Activated CD4-positive, alpha-beta T cell treated with anti-CD3 and anti-CD28 coated beads, Interleukin-2, amount 50 U/mL, for 24 hours (primary cell): ENCODE measurements around the gene PPP1R2.
"Not testable (repeated sequence)": the region's sequence is repeated elsewhere in the genome, so short reads cannot be mapped to it uniquely, and the experiment has no call there.

Source experiments
- DNase-seq, 2 donors: peaks; one replicate each; pipeline ENCODE4 v3.0.0-alpha.2; 2020; ENCODE audit warnings: low read depth in 1 of 2, low spot score in 1 of 2

The PPP1R2 gene

DNA sequence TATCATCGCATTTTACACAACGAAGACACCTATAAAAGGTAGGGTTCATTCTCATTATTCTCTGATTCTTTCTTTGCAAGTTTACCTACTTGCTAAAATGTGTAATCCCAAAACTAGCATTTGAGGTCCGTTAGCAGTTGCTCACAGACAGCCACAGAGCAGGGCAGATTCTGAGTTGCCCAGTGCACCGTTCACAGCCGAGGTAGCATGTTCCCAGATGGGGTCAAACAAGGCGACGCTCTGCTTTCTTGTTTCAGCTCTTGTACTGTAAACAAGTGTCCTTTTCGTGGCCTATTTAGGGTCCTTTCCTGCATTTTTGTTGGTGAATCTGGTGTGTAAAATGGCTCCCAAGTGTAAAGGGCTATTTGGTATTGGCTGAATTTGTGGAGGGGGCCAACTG lies 3.1 kb downstream of the PPP1R2 start:
- DNase-seq: no peak

DNA sequence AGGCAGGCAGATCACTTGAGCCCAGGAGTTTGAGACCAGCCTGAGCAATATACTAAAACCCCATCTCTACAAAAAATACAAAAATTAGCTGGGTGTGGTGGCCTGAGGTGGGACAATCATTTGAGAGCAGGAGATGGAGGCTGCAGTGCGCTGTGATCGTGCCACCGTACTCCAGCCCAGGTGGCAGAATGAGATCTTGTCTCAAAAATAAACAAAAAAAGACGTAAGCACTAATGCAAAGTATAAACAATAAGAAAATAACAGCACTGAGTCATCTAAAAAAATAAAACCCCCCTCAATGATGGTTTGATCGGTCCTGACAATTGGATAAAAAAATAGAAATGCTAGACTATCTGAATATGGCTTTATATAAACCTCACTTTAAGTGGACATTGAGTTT lies 3.6 kb downstream of the PPP1R2 start:
- DNase-seq: no peak

DNA sequence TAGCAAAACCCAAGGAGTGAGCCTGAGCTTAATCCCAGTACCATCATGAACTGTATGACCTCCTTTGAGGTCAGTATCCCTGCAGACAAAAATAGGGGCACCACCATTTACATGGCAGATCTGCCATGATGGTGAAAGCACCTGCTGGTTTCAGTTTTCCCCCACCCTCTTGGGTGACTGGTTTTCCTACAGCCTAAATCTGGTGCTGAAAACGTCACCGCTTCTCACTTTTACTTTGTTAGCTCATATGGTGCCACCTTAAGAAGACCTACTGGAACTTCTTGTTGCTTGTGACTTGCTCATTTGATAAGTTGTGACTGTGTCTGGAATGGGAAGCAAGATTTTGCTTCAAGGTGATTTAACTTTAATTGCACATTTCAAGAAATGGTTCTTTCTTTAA lies 5.1 kb downstream of the PPP1R2 start:
- peak in 1 of 2 donors; percentile 63 for DNase-seq

DNA sequence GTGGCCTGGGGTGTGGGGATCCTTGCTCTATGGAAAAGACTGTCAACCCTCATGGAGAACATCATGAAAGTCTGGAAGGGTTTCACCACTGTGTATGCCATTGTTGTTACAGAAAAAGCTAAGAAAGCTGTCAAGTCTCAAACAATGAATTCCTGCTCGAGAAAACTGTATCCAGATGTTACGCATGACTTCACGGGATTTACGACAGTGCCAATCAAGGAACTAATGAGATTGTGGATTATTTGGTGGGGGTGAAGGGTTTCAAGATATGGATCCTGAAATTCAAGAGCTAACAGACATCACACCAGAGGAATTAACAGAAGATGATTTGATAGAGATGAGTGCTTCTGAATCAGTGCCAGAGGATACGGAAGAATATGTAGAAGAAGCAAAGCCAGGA lies 7.8 kb downstream of the PPP1R2 start:
- no peak for DNase-seq

DNA sequence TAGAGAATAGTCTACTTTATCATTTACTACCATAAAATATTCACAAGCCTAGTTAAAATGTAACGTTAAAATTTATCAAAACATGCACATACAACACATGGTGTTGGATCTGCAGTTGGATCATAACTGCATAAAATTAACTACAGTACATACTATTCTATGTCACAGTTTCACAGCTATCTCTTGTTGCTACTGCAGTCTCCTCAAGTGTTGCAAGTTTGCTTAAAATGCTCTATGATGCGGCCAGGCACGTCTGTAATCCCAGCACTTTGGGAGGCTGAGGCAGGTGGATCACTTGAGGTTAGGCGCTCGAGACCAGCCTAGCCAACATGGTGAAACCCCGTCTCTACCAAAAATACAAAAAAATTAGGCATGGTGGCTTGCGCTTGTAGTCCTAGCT lies 10.3 kb downstream of the PPP1R2 start:
- DNase-seq: no peak

DNA sequence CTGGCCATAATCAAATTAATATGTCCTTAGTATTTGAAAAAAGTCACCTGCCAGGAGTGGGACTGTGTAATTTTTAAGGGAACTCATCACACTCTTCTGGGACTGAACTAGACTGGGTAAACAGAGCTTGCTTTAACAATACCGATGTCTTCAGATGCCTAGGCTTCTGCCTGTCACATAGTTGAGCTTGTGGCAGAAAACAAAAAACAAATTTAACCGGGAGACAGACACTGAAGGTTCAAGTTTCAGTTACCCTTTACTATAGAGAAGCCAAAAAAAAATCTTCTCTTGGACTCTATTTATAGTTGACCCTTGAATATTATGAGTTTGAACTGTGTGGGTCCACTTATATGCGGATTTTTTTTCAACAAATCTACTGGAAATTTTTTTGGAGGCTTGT lies 10.8 kb downstream of the PPP1R2 start:
- no peak for DNase-seq

DNA sequence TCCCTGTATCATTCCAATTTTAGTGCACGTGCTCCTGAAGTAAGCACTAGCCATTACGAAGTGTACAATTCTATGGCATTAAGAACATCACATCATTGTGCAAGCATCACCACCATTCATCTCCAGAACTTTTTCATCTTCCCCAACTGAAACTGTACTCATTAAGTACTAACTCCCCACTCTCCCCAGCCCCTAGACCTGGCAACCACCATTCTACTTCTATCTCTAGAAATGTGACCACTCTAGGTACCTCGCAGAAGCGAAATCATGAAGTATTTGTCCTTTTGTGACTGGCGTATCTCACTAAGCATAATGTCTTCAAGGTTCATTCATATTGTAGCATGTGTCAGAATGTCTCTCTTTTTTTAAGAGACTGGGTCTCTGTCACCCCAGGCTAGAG lies 11.4 kb downstream of the PPP1R2 start:
- DNase-seq: no peak

DNA sequence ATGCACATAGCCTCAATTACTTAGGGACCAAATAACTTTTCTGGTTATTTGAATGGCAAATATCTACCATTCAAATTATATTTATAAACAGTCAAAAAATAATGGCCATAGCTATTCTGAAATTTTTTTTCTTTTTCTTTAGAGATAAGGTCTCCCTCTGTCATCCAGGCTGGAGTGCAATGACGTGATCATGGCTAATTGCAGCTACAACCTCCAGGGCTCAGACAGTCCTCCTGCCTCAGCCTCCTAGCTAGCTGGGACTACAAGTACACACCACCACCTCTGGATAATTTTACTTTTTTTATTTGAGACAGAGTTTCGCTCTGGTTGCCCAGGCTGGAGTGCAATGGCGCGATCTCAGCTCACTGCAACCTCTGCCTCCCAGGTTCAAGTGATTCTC lies 16.6 kb downstream of the PPP1R2 start:
- DNase-seq: no peak

DNA sequence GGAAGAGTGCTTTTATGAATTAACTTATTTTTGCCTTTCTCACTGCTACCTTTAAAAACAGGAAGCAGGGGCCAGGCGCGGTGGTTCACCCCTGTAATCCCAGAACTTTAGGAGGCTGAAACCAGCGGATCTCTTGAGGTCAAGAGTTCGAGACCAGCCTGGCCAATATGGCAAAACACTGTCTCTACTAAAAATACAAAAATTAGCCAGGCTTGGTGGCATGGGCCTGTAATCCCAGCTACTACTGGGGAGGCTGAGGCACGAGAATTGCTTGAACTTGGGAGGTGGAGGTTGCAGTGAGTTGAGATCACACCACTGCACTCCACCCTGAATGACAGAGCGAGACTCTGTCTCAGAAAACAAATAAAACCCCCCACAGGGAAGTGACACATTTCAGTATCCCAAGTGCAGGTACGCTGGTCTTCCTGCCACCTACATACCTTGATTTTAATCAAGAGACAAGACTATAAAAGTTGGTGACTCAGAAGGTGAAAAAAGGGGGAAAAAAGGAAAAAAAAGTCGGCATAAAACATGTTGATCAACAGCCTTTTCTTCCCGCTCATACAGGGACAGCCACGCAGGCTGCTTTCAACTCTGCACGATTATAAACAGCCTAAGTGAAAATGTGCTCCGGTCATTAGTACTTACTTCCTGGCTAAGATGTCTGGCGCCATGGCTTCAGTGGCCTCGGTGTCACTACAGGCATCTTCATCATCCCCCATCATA lies 18.8 kb downstream of the PPP1R2 start:
- DNase-seq: no peak

DNA sequence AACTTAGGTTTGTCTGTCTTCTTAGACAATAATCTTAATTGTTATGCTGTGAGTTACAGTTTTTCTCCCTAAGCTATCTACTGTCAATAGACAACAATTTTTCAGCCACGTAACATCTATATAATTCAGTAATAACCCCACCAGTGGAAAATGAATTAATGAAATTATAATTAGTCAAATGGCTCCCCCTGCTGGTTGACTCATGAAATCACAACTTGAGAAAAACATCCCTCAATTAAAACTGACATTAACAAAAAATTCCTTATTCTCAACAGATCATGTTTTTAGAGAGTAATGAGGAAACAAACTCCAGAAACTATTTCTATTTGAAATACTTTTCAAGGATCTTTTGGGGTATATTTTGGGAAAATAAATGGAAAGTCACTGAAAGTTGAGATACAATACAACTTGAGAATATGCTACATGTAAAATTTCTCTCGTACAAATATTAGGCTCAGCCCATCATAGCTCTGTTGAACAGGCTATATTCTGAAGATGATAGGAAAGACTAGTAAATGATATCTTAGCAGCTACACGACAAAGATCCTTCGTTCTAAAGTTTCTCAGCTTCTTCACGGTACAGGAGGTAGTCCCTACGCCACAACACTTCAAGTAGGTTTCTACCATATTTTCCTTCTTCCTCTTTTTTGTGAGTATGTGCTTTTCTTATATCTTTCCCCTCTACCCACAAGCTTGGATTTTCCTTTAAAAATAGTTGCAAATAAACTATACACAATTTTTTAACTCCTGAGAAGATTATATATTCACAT lies 20.7 kb downstream of the PPP1R2 start:
- DNase-seq: peak in 1 of 2 donors; percentile 43

DNA sequence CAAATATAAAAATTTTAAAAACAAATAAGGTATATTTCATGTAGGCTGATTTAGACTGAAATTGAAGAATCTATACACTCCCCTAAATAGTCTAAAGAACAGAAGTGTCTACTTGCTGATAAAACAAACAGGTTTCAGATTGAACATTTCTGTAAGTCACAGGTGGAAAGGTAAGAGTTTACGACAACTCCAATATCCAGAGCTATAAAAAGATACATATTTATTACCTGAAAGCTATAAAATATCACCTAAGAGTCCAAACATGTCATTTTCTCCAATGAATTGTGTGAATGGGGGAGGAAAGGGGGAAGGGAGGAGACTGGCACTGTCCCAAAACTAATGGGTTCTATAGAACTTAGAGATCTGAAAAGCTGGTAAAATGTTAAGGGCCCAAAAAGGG lies 26.1 kb downstream of the PPP1R2 start:
- DNase-seq: no peak

DNA sequence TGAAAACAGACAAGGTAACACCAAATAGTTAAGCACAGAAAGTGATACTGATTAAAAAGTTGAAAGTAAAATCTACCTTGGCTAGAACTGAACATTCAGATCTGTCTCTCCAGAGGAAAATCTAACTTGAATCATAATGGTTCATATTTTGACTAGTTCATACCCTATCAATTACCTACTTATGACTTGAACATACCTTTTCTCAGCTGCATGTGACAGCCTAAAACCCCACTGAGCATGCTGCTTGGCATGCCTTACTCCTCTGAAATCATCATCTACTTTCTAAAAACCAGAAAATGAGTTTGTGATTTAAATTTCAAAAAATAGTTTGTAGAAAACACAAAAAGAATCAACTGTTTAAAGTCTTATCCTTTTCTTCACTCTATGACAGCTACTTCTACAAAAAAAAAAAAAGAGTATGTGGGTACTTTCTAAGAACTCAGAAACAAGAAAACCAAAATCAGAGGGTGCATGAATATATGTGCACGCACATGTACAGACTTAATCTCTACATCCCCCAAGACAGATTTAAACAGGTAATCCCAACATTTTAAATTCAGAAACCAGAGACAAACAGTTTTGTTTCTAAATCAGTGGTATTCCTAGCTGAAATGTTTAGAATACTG lies 28.4 kb downstream of the PPP1R2 start:
- DNase-seq: not testable (repeated sequence)

DNA sequence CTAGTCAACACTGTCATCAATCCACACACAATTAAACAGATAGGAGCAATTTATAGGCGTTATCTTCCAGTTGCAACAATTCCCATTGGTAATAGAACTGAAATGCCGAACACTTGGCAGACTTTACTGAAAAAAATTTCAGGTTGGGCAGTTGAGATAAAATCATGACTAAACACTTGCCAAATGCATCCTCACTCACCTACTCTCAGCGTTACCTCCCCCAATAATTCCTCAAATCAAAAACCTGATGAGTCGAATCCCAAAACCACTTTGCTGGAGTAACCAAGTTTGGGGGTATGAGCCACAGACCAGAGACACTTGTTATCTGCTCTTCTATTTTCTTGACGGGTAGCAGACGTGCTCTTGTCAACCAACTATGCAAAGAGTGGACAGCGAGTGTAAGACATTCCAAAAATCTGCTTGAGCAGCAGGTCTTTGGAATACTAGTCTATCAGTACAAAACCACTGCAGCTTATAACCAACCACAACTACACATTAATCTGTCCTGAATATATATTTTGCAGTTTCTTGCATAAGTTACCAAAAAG lies 30.3 kb downstream of the PPP1R2 start:
- DNase-seq: no peak

DNA sequence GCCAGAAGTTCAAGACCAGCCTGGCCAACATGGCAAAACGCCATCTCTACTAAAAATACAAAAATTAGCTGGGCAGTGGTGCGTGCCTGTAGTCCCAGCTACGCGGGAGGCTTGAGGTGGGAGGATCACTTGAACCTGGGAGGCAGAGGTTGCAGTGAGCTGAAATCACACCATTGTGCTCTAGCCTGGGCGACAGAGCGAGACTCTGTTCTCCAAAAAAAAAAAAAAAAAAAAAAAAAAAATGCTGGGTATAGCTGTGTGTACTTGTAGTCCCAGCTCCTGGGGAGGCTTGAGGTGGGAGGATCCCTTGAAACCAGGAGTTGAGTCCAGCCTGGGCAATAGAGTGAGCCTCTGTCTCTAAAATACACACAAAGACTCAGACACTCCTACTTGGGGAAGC lies 32.0 kb downstream of the PPP1R2 start:
- no peak for DNase-seq

DNA sequence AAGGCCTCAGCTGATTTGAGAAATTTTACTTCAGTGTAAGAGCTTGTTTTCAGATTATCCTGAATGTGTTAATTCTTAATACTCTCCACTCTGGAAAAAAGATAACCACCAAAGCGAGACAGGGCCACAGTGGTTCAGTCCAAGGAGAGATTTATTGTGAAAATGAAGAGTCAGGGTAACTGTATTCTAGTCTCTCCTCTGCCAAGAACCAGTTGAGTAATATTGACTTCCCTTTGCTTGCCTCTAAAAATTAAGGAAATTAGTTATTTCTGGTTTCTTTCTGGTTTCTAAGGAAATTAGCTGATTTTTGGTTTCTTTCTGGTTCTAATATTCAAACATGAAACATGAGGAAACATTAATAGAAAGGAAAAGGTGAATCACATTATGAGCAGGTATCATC lies 34.9 kb downstream of the PPP1R2 start:
- no peak for DNase-seq

DNA sequence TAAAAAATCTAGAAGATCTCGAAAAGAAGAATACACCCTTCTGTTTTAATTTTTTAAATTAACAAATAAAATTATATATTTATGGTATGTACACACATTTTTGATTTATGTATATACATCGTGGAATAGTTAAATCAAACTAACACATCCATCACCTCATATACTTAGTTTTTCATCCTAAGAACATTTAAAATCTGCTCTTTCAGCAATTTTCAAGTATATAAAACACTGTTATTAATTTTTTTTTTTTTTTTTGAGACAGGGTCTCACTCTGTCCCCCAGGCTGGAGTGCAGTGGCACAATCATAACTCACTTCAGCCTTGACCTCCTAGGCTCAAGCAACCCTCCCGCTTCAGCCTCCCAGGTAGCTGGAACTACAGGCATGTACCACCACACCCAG lies 67.5 kb downstream of the PPP1R2 start:
- no peak for DNase-seq

DNA sequence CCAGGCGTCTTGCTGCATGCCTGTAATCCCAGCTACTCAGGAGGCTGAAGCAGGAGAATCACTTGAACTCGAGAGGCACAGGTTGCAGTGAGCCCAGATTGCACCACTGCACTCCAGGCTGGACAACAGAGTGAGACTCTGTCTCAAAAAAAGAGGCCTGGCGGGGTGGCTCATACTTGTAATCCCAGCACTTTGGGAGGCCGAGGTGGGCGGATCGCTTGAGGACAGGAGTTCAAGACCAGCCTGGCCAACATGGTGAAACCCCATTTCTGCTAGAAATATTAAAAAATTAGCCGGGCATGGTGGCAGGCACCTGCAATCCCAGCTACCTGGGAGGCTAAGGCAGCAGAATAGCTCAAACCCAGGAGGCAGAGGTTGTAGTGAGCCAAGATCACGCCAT lies 68.0 kb downstream of the PPP1R2 start:
- DNase-seq: not testable (repeated sequence)

DNA sequence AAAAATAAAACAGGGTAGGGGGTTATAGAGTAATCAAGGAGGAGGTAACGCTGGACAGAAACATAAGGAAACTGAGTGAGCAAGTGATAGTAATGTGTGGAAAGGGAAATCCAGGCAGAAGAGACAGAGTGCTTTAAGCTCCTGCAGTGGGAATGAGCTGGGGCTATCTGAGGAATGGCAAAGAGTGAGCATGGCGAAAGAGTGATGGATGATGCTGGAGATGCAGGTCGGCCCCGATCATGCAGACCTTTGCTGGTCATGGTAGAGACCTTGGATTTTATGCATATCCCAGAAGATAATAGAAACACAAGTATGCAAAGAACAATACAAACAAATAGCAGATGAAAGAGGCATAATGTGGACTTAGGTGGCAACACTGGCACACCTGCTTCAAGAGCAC lies 74.3 kb downstream of the PPP1R2 start:
- no peak for DNase-seq

DNA sequence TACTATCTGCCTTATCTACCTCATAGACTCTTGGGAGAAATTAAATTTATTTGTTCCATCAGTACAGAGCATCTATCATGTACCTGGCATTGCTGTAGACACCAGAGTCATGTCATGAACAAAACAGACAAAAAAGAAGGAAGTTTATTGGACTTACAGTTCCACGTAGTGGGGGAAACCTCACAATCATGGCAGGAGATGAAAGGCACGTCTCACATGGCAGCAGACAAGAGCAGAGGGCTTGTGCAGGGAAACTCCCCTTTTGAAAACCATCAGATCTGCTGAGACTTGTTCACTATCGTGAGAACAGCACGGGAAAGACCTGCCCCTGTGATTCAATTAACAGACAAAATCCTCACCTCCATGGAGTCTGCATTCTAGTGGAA lies 74.7 kb downstream of the PPP1R2 start:
- DNase-seq: no peak

DNA sequence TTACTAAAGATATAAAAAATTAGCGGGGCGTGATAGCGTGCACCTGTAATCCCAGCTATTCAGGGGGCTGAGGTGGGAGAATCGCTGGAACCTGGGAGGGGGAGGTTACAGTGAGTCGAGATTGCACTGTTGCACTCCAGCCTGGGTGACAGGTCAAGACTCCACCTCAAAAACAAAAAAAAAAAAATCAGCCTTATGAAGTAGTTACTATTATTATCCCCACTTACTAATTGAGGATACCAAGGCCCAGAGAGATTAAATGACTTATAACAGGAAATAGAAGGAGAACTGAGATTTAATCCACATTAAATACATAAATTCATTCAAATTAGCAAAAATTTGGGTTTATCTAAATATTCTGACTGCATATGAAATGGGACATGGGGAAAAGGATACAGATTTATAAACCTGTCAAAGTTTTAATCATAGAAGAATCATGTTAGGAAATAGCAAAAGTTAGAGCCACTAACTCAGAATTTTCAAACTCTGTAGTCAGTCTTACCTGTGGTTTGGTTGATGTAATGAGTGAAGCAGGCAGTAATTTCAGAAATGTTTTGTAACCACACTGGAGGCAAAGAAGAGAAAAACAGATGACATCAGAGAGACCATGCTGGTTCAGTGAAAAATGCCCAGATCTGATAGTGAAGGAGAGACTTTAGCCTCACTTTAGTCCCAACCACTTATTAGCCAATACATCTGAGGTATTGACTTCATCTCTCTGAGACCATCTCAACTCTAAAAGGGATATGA lies 75.3 kb downstream of the PPP1R2 start:
- DNase-seq: no peak

DNA sequence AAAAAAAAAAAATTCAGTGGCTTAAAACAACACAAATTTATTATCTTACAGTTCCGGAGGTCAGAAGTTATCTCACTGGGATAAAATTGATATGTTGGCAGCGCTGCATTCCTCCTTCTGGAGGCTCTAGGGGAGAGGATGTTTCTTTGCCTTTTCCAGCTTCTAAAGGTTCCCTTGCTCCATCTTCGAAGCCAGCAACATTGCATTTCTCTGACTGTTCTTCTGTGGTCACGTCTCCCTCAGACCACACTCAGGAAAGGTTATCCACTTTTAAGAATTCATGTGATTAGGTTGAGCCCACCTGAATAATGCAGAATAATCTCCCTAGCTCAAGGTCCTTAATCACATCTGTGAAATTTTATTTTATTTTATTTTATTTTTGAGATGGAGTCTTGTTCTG lies 76.9 kb downstream of the PPP1R2 start:
- DNase-seq: no peak
